Astrocyte (in vitro differentiated cells and primary cell): Measurements from ENCODE around the gene CACHD1. TPM values are rescaled to one million over a fixed set of nuclear protein-coding genes. Genes with fewer than 3 reads are reported as not detected.

ENCODE experiments used
- DNase-seq: peaks from one replicate; pipeline ENCODE4 v3.0.0-alpha.2; 2010; ENCODE audit warnings: low read depth
- FAIRE-seq: peaks from 2 replicates; lab custom pipeline; 2011; peaks lifted over from hg19 to GRCh38; lab: Jason Lieb, UNC
- H2AFZ ChIP-seq: 2 replicates; pipeline ENCODE4 v1.6.0; 2012; ENCODE audit warnings: low read depth, low read length, inconsistent platforms
- H3K27ac ChIP-seq: 2 replicates; pipeline ENCODE4 v1.5.1; 2011; ENCODE audit warnings: low read depth, low read length, inconsistent platforms
- H3K27me3 ChIP-seq: 2 replicates; pipeline ENCODE4 v1.6.0; 2011; ENCODE audit warnings: low read length, inconsistent platforms; ENCODE audit not compliant: insufficient read depth
- H3K36me3 ChIP-seq: 2 replicates; pipeline ENCODE4 v1.5.1; 2011; ENCODE audit warnings: low read length, inconsistent platforms; ENCODE audit not compliant: insufficient read depth
- H3K4me1 ChIP-seq: 2 replicates; pipeline ENCODE4 v1.5.1; 2011; ENCODE audit warnings: low read length, inconsistent platforms; ENCODE audit not compliant: insufficient read depth
- H3K4me2 ChIP-seq: 2 replicates; pipeline ENCODE4 v1.6.0; 2012; ENCODE audit warnings: low read length, inconsistent platforms
- H3K4me3 ChIP-seq: 2 replicates; pipeline ENCODE4 v1.5.1; 2011; ENCODE audit warnings: low read depth, mild to moderate bottlenecking, low read length, inconsistent platforms; ENCODE audit not compliant: insufficient read depth
- H3K79me2 ChIP-seq: 2 replicates; pipeline ENCODE4 v1.6.0; 2012; ENCODE audit warnings: mild to moderate bottlenecking, low read length, inconsistent platforms; ENCODE audit not compliant: insufficient read depth
- H3K9ac ChIP-seq: 2 replicates; pipeline ENCODE4 v1.6.0; 2012; ENCODE audit warnings: mild to moderate bottlenecking, low read length, inconsistent platforms
- H3K9me3 ChIP-seq: 2 replicates; pipeline ENCODE4 v1.5.1; 2012; ENCODE audit warnings: low read depth, mild to moderate bottlenecking, low read length, inconsistent platforms; ENCODE audit not compliant: insufficient read depth
- H4K20me1 ChIP-seq: 2 replicates; pipeline ENCODE4 v1.6.0; 2012; ENCODE audit warnings: low read length, inconsistent platforms; ENCODE audit not compliant: insufficient read depth
- H3K27ac Mint-ChIP-seq: one replicate; pipeline ENCODE4 v1.8.0; 2021; ENCODE audit warnings: mild to moderate bottlenecking, mixed read lengths; ENCODE audit not compliant: unreplicated experiment
- H3K27me3 Mint-ChIP-seq: one replicate; pipeline ENCODE4 v1.8.0; 2021; ENCODE audit warnings: low read depth, mixed read lengths; ENCODE audit not compliant: unreplicated experiment
- H3K36me3 Mint-ChIP-seq: one replicate; pipeline ENCODE4 v1.8.0; 2021; ENCODE audit warnings: low read depth, mixed read lengths; ENCODE audit not compliant: unreplicated experiment
- H3K4me1 Mint-ChIP-seq: one replicate; pipeline ENCODE4 v1.8.0; 2021; ENCODE audit warnings: low read depth, mixed read lengths; ENCODE audit not compliant: unreplicated experiment
- H3K4me3 Mint-ChIP-seq: one replicate; pipeline ENCODE4 v1.8.0; 2021; ENCODE audit warnings: mild to moderate bottlenecking, moderate library complexity, mixed read lengths; ENCODE audit not compliant: unreplicated experiment
- H3K9me3 Mint-ChIP-seq: one replicate; pipeline ENCODE4 v1.8.0; 2021; ENCODE audit warnings: mild to moderate bottlenecking, mixed read lengths; ENCODE audit not compliant: unreplicated experiment
- CTCF ChIP-seq: IDR thresholded peaks from 2 replicates; pipeline ENCODE4 v1.5.1; 2011; ENCODE audit warnings: low read depth, mild to moderate bottlenecking, inconsistent platforms, low read length, moderate library complexity; ENCODE audit not compliant: insufficient read depth
- EZH2 ChIP-seq: IDR thresholded peaks from 2 replicates; pipeline ENCODE4 v1.6.1; 2012; ENCODE audit warnings: mild to moderate bottlenecking, low read length, inconsistent platforms; ENCODE audit not compliant: insufficient read depth
- total RNA-seq: library from RNA; stranded (reverse); gene quantifications from 2 replicates; pipeline ENCODE4 v1.2.1, GENCODE V29; 2021

The CACHD1 gene
- total RNA-seq, 1 donor from 2014 or later, result 21.2 TPM

GRCh38 chr1:64435000-64435399 is 34.9 kb upstream of the CACHD1 start:
- H3K4me1 ChIP-seq, result no peaks in the 10 kb centered on the region
- H3K36me3 ChIP-seq, result no peaks in the 10 kb centered on the region
- no peak overlapping the region for H3K27ac Mint-ChIP-seq
- no peaks in the 10 kb centered on the region for H3K27me3 Mint-ChIP-seq
- no peaks in the 10 kb centered on the region for H3K9me3 ChIP-seq
- no peak overlapping the region for H3K27ac ChIP-seq
- H3K4me3 Mint-ChIP-seq, result no peak overlapping the region
- no peaks in the 10 kb centered on the region for H3K9me3 Mint-ChIP-seq
- no peaks in the 10 kb centered on the region for H3K27me3 ChIP-seq
- H3K4me2 ChIP-seq, result no peak overlapping the region
- H3K4me3 ChIP-seq, result no peak overlapping the region
- no peaks in the 10 kb centered on the region for H4K20me1 ChIP-seq
- no peaks in the 10 kb centered on the region for H3K4me1 Mint-ChIP-seq
- H3K9ac ChIP-seq, result no peak overlapping the region
- no peaks in the 10 kb centered on the region for H3K79me2 ChIP-seq
- DNase-seq, result no peak
- no peak for FAIRE-seq
- no peak overlapping the region for H2AFZ ChIP-seq
- TF ChIP-seq CTCF (no peak), EZH2 (no peak)
- H3K36me3 Mint-ChIP-seq, result no peaks in the 10 kb centered on the region

- Histone ChIP-seq H3K27me3 (no peaks in the 10 kb centered on the region), H2AFZ (no peak overlapping the region), H3K27ac (no peak overlapping the region), H3K36me3 (no peaks in the 10 kb centered on the region), H3K4me2 (no peak overlapping the region), H3K4me1 (no peaks in the 10 kb centered on the region), H4K20me1 (no peaks in the 10 kb centered on the region), H3K9ac (no peak overlapping the region), H3K9me3 (no peaks in the 10 kb centered on the region), H3K4me3 (no peak overlapping the region), H3K79me2 (no peaks in the 10 kb centered on the region)
- DNase-seq (no peak), FAIRE-seq (no peak)
- Mint-ChIP-seq H3K27ac (no peak overlapping the region), H3K27me3 (no peaks in the 10 kb centered on the region), H3K4me3 (no peak overlapping the region), H3K36me3 (no peaks in the 10 kb centered on the region), H3K9me3 (no peaks in the 10 kb centered on the region), H3K4me1 (no peaks in the 10 kb centered on the region)
- TF ChIP-seq EZH2 (no peak), CTCF (no peak)
Measured at GRCh38 chr1:64437453-64437852, 32.5 kb upstream of the CACHD1 start.

GRCh38 chr1:64440183-64440826 is 29.6 kb upstream of the CACHD1 start:
- H3K36me3 Mint-ChIP-seq, result no peaks in the 10 kb centered on the region
- no peak for TF ChIP-seq CTCF
- no peak for TF ChIP-seq EZH2
- peaks cover 2% of the 10 kb centered on the region for H3K9me3 Mint-ChIP-seq
- peaks cover 3% of the 10 kb centered on the region for H3K27me3 Mint-ChIP-seq
- H3K27ac Mint-ChIP-seq, result no peak overlapping the region
- no peak for FAIRE-seq
- no peak overlapping the region for H3K4me3 Mint-ChIP-seq
- H3K9ac ChIP-seq, result no peak overlapping the region
- no peak overlapping the region for H3K27ac ChIP-seq
- no peak for DNase-seq
- no peak overlapping the region for H3K4me2 ChIP-seq
- no peaks in the 10 kb centered on the region for H3K27me3 ChIP-seq
- H3K4me3 ChIP-seq, result no peak overlapping the region
- no peaks in the 10 kb centered on the region for H3K9me3 ChIP-seq
- no peaks in the 10 kb centered on the region for H4K20me1 ChIP-seq
- no peaks in the 10 kb centered on the region for H3K4me1 Mint-ChIP-seq
- H3K4me1 ChIP-seq, result no peaks in the 10 kb centered on the region
- no peak overlapping the region for H2AFZ ChIP-seq
- H3K79me2 ChIP-seq, result no peaks in the 10 kb centered on the region
- H3K36me3 ChIP-seq, result no peaks in the 10 kb centered on the region
